BLaER1 (cell line): ENCODE measurements around the gene INF2.
"Not testable (repeated sequence)": the region's sequence is repeated elsewhere in the genome, so short reads cannot be mapped to it uniquely, and the experiment has no call there.

Experiments
- H3K27ac ChIP-seq: shearing (Covaris generic); formaldehyde crosslinking; 2 replicates; pipeline ENCODE4 v1.8.1; 2022
- H3K27me3 ChIP-seq: shearing (Covaris generic); formaldehyde crosslinking; 2 replicates; pipeline ENCODE4 v1.8.1; 2022
- H3K36me3 ChIP-seq: shearing (Covaris generic); formaldehyde crosslinking; 2 replicates; pipeline ENCODE4 v1.8.1; 2022
- H3K4me1 ChIP-seq: shearing (Covaris generic); formaldehyde crosslinking; 2 replicates; pipeline ENCODE4 v1.8.1; 2022
- H3K4me2 ChIP-seq: shearing (Covaris generic); formaldehyde crosslinking; 2 replicates; pipeline ENCODE4 v1.8.1; 2022
- H3K4me3 ChIP-seq: shearing (Covaris generic); formaldehyde crosslinking; 2 replicates; pipeline ENCODE4 v1.8.1; 2022
- H3K9ac ChIP-seq: shearing (Covaris generic); formaldehyde crosslinking; 2 replicates; pipeline ENCODE4 v1.8.1; 2022
- H3K9me3 ChIP-seq: shearing (Covaris generic); formaldehyde crosslinking; 2 replicates; pipeline ENCODE4 v1.8.1; 2022
- H4K20me1 ChIP-seq: shearing (Covaris generic); formaldehyde crosslinking; 2 replicates; pipeline ENCODE4 v1.8.1; 2022
- Cebpa-rat ChIP-seq: shearing (Covaris generic); IDR thresholded peaks from 2 replicates; pipeline ENCODE4 v1.8.1; 2022

INF2 gene

DNA sequence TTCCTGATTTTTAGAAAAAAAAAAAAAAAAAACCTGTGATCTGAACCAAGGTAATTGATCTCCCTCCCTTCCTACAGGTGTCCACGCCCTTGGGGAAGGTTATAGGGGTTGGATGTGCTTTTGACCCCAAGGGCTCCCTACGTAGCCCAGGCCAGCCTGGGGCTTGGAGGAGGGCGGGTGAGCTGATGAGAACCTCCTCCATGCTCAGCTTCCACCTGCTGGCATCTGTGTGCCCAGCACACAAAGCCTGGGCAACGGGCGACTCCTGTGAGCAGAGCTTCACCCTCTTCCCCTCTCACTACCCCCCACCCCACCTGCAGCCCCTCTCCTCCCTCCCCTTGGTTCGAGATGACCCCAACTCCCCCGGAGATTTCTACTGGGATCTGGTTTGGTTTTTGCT, 25.3 kb upstream of the INF2 start:
- Histone ChIP-seq H3K4me2 (peak overlapping the region; percentile 82), H3K27me3 (no peaks in the 10 kb centered on the region), H3K27ac (no peak overlapping the region), H3K4me1 (peaks cover 75% of the 10 kb centered on the region), H3K36me3 (no peaks in the 10 kb centered on the region; the same call in 1 of the 2 replicates), H4K20me1 (no peaks in the 10 kb centered on the region), H3K9ac (no peak overlapping the region), H3K4me3 (no peak overlapping the region), H3K9me3 (peaks cover 6% of the 10 kb centered on the region; the same call in 1 of the 2 replicates)
- no peak for TF ChIP-seq Cebpa-rat

DNA sequence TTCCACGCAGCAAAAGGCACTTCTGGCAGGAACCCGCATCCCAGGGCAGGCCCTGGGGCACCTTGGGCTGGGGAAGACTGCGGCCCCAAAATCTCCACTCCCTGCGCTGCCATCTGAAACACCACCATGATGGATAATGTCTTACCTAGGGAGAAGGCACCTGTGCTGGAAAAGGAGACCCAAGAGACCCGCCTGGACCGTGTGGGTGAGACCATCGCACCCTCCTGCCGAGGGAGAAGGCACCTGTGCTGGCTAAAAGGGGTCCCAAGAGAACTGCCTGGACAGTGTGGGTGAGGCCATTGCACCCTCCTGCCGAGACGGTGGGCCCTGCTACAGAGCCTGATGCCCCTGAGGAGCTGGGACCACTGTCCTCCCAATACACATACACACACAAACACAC, 24.8 kb upstream of the INF2 start:
- Histone ChIP-seq H4K20me1 (no peaks in the 10 kb centered on the region), H3K9me3 (peaks cover 6% of the 10 kb centered on the region; the same call in 1 of the 2 replicates), H3K27me3 (no peaks in the 10 kb centered on the region), H3K9ac (no peak overlapping the region), H3K4me1 (peaks cover 70% of the 10 kb centered on the region), H3K4me3 (no peak overlapping the region), H3K27ac (0 out of 2 replicates have a peak overlapping the region, but pooled peaks have one; percentile 81), H3K36me3 (no peaks in the 10 kb centered on the region; the same call in 1 of the 2 replicates), H3K4me2 (peak overlapping the region; percentile 82)
- no peak for TF ChIP-seq Cebpa-rat

DNA sequence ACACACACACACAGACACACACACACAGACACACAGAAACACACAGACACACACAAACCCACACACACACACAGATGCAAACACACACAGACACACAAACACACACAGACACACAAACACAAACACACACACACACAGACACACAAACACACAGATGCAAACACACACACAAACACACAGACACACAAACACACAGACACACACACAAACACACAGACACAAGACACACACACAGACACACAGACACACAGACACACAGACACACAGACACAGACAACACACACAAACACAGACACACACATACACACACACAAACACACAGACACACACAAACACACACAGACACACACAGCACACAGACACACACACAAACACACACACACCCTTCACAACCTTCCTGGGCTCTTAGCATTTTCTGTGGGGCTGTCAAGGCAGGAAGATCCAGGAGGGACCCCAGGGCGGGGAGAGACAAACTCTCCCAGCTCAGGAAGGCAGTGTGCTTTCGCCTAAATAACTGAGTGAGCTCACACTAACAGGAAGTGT, 24.2 kb upstream of the INF2 start:
- Histone ChIP-seq H3K27me3 (no peaks in the 10 kb centered on the region), H3K27ac (peak overlapping the region; percentile 81), H3K4me1 (peaks cover 65% of the 10 kb centered on the region), H3K36me3 (no peaks in the 10 kb centered on the region; the same call in 1 of the 2 replicates), H3K9ac (peak overlapping the region; percentile 58; the same call in 1 of the 2 replicates), H3K4me3 (peak overlapping the region; percentile 4; the same call in 1 of the 2 replicates), H4K20me1 (no peaks in the 10 kb centered on the region), H3K4me2 (peak overlapping the region; percentile 82), H3K9me3 (peaks cover 6% of the 10 kb centered on the region; the same call in 1 of the 2 replicates)
- no peak for TF ChIP-seq Cebpa-rat

DNA sequence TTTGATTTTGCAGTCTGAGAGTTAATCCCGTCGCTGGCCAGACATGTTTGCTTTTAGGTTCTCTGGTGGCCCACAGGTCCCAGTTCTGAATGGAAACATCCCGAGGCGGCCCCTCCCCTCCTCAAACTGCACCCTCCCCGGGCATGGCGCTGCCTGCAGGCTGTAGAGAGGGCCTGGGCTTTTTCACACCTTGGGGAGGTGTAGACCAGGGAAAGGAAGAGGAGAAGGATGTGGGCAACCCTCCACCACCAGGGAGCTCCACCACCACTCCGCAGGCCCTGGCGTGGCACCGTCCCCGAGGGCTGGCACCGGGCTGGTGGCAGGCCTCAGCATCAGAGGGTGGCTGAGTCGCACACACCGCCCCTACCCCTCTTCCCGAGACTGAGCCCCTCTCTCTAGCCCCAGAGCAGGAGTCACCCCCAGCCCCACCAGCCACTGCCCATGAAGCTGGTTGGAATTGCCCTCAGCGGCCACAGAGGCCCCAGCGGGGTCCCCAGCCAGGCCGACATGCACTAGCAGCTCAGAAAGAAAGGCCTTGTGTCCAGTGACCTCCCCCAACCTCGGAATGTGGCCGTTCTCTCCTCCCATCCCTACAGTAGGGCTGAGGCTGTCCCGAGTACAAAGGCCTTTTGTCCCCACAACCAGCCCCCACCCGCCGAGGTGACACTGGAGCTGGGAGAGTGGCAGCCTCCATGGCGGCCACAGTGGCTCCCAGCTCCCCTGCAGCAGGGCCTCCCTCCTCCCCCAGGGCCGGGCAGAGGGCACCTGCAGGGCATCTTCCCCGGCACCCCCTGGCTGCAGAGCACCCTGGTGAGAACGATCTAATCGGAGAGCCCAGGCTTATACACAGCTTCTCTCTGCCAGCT, 23.5 kb upstream of the INF2 start:
- Histone ChIP-seq H3K27me3 (no peaks in the 10 kb centered on the region), H3K4me3 (peak overlapping the region; percentile 4; the same call in 1 of the 2 replicates), H3K9me3 (peaks cover 6% of the 10 kb centered on the region; the same call in 1 of the 2 replicates), H4K20me1 (no peaks in the 10 kb centered on the region), H3K4me2 (peak overlapping the region; percentile 82), H3K4me1 (peaks cover 57% of the 10 kb centered on the region), H3K36me3 (no peaks in the 10 kb centered on the region; the same call in 1 of the 2 replicates), H3K27ac (peak overlapping the region; percentile 81), H3K9ac (peak overlapping the region; percentile 58)
- TF ChIP-seq Cebpa-rat = no peak

DNA sequence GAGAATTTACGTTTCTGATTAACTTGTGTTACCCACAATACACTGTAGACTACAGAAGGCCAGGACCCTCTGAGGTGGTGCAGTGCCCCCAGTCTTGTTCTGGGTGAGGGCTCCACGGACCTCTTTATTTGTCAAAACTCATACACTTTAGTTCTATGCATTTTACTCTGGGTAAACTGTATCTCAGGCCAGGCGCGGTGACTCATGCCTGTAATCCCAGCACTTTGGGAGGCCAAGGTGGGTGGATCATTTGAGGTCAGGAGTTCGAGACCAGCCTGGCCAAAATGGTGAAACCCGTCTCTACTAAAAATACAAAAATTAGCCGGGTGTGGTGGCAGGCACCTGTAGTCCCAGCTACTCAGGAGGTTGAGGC, 22.9 kb upstream of the INF2 start:
- peaks cover 51% of the 10 kb centered on the region for H3K4me1 ChIP-seq
- H4K20me1 ChIP-seq, H3K4me3 ChIP-seq, H3K27me3 ChIP-seq, H3K36me3 ChIP-seq: not testable (repeated sequence)
- peak overlapping the region; percentile 81 for H3K27ac ChIP-seq
- H3K9me3 ChIP-seq = peaks cover 11% of the 10 kb centered on the region
- peak overlapping the region; percentile 58 for H3K9ac ChIP-seq
- H3K4me2 ChIP-seq = peak overlapping the region; percentile 82

DNA sequence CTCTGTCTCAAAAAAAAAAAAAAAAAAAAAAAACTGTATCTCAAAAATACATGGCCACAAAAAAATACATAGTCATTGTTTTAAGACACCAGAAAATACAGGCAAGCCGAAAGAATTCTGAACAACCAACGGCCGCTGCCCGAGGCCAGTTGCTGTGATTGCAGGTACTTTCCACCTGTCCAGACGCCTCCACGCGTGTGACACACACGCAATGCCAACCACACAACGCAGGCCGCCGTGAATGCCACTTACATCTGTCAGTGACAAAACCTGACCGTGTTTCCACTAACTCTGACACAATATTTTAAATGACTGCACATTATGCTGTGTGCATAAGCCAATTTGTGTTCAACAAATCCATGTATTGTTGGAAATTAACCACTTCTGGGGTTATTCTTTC, 22.4 kb upstream of the INF2 start:
- peaks cover 3% of the 10 kb centered on the region; the same call in 1 of the 2 replicates for H3K36me3 ChIP-seq
- peaks cover 47% of the 10 kb centered on the region for H3K4me1 ChIP-seq
- H3K4me3 ChIP-seq = no peak overlapping the region
- no peak overlapping the region for H3K9ac ChIP-seq
- no peak overlapping the region for H3K27ac ChIP-seq
- H3K27me3 ChIP-seq = no peaks in the 10 kb centered on the region
- 0 out of 2 replicates have a peak overlapping the region, but pooled peaks have one; percentile 82 for H3K4me2 ChIP-seq
- no peak for TF ChIP-seq Cebpa-rat
- peaks cover 11% of the 10 kb centered on the region for H3K9me3 ChIP-seq
- H4K20me1 ChIP-seq = no peaks in the 10 kb centered on the region

DNA sequence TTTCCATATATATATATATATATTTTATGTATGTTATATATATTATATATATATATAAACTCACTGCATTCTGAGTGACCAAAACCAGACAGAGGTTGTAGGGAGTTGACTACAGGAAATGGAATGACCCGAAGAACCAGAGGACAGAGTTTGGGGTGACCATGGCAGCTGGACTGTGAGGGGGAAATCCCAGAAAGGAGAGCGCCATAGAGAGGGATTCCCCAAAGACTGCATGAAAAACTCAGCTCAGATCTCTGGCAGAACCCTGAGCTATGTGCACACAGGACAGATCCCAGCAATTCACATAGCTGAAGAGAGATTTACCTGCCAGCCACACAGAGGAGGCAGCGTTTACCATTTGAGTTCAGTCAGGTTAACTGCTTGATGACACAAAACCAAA, 19.7 kb upstream of the INF2 start:
- Histone ChIP-seq H3K4me3 (no peak overlapping the region), H3K36me3 (peaks cover 3% of the 10 kb centered on the region; the same call in 1 of the 2 replicates), H3K27me3 (no peaks in the 10 kb centered on the region), H3K4me1 (peaks cover 33% of the 10 kb centered on the region), H3K9me3 (peaks cover 22% of the 10 kb centered on the region), H3K4me2 (no peak overlapping the region), H3K9ac (no peak overlapping the region), H3K27ac (no peak overlapping the region), H4K20me1 (no peaks in the 10 kb centered on the region)
- no peak for TF ChIP-seq Cebpa-rat

DNA sequence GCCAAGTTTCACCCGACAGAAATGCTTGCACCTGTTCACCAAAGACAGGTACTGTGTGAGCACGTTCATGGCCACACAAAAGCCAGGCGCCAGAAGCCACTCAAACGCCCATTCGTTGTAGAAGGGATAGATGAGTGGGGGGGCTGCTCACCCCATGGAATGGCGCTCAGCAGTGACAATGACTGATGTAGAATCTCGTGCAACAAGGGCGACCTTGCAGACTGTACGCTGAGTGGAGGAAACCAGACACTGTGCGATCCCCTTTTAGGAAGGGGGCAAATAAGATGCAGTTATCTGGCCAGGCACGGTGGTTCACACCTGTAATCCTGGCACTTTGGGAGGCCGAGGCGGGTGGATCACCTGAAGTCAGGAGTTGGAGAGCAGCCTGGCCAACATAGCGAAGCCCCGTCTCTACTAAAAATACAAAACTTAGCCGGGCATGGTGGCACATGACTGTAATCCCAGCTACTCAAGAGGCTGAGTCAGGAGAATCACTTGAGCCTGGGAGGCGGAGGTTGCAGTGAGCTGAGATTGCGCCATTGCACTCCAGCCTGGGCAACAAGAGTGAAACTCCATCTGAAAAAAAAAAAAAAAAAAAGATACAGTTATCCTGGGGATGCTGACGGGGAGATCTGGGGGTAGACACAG, 18.0 kb upstream of the INF2 start:
- H3K27ac ChIP-seq, H3K9ac ChIP-seq, H4K20me1 ChIP-seq, H3K27me3 ChIP-seq, H3K4me2 ChIP-seq, H3K4me3 ChIP-seq, H3K36me3 ChIP-seq: not testable (repeated sequence)
- Histone ChIP-seq H3K9me3 (peaks cover 27% of the 10 kb centered on the region), H3K4me1 (peaks cover 28% of the 10 kb centered on the region)

DNA sequence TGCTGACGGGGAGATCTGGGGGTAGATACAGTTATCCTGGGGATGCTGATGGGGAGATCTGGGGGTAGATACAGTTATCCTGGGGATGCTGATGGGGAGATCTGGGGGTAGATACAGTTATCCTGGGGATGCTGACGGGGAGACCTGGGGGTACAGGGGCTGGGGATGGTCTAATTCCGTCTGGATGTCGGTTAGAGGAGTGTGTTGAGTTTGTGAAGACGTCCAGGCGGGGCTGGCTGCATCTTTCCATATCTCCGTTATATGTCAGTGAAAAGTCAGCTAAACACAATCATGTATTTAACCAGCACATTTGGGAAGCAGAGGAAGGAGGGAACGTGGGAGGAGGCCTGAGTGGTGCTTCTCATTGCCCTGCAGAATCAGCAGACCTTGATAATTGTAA, 17.3 kb upstream of the INF2 start:
- H3K4me2 ChIP-seq, H4K20me1 ChIP-seq, H3K4me3 ChIP-seq, H3K9ac ChIP-seq, H3K27ac ChIP-seq, H3K27me3 ChIP-seq, H3K36me3 ChIP-seq: not testable (repeated sequence)
- H3K4me1 ChIP-seq = peaks cover 33% of the 10 kb centered on the region
- H3K9me3 ChIP-seq = peaks cover 27% of the 10 kb centered on the region

DNA sequence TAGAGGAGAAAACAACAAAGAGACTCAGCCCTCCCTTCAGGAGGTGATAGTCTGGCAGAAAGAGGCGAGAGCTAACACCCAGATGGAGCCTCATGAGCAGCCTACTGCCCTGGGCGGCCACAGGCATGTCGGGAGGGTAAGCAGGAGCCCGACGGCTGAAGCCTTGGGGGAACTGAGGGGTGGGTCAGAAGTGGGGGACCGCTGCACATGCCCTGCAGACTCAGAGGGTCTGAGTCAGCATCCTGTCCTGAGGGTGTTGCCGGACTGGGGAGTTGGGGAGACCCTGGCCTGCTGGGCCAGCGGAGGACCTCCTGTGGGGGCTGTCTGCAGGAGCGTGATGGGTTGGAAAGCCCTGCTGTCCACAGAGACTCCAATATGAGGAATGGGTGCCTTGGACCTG, 15.9 kb upstream of the INF2 start:
- Histone ChIP-seq H3K9ac (no peak overlapping the region), H3K27ac (peak overlapping the region; percentile 38; the same call in 1 of the 2 replicates), H4K20me1 (no peaks in the 10 kb centered on the region), H3K36me3 (peaks cover 3% of the 10 kb centered on the region; the same call in 1 of the 2 replicates), H3K27me3 (no peaks in the 10 kb centered on the region), H3K4me2 (peak overlapping the region; percentile 5), H3K9me3 (peaks cover 27% of the 10 kb centered on the region), H3K4me3 (no peak overlapping the region), H3K4me1 (peaks cover 42% of the 10 kb centered on the region)
- TF ChIP-seq Cebpa-rat = no peak
